HG02870 (cell line): ENCODE measurements around the gene PTGES2.

ENCODE experiments used
- ATAC-seq: cut with Tn5 transposase; IDR thresholded peaks from one replicate; pipeline ENCODE4 v1.9.1; 2021; ENCODE audit warnings: mild to moderate bottlenecking, moderate library complexity; ENCODE audit not compliant: unreplicated experiment

The PTGES2 gene

DNA sequence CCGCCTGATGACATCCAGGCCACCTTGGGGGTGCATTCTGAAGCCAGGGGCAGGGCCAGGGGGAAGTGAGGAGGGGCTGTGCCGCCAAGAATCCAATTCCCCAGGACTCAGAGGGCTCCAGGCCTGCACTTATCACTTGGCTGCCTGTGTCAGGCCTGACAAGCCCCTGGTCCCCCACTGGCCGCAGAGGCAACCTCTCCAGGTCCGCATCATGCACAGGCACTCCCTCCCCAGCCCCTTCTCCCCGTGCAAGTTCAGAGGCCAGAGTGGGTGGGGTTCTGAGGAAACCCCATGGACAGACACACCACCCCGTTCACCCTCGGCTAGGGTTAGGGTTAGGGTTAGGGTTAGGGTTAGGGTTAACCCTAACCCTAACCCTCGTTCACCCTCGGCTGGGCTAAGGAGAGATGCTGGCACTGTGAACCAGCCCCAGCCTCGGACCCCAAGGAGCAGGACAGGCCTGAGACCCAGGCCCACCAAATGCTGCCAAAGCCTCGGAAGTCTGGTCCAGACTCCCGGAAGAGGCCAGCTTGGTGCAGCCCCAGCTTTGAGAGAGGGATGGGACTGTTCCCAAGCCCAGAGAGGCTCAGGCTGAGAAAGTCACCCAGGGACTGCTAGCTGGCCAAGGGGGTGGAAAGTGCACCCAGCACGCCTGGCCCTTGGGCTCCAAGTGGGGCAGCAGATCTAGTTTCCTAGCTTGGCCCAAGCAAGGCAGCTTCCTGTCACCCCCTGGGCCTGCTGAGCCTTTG lies 26.6 kb upstream of the PTGES2 start:
- ATAC-seq, result no peak

DNA sequence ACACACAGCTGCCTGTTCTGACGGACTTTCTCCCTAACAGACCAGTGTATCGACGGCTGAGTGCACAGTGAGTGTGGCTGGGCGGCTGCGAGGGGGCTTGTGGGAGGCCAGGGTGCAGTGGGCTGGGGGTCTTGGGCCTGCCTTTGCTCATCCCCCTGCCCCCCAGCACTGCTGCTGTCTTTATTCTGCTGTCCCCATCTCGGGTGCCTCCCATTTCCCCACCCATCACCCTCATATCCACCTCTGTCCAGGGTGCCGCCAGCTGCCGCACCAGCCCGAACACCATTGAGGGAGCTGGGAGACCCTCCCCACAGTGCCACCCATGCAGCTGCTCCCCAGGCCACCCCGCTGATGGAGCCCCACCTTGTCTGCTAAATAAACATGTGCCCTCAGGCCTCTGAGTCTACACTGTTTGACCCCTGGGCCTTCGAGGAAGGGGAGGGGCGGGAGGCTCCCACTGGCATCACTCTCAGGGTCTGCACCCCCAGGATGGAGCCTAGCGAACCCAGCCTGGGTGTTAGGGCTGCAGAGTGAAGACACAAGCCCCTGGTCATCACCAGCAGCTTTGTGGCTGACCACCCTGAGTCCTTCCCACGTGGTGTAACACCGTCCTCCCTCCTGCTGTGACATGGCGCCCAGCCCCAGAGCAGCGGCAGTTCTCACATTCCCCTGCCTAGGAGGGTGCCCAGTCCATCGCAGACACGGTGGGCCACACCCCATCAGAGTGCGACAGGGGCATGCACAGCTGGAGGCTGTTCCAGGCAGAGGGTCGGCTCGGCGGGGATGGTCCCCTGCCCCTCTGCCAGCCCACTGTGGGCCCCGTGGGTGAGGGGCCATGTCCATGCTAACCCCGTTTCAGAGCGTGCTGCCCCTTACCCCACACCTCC lies 25.8 kb upstream of the PTGES2 start:
- ATAC-seq, result no peak

- no peak for ATAC-seq
Measured at GRCh38 chr9:128152133-128153059, 24.9 kb upstream of the PTGES2 start.

DNA sequence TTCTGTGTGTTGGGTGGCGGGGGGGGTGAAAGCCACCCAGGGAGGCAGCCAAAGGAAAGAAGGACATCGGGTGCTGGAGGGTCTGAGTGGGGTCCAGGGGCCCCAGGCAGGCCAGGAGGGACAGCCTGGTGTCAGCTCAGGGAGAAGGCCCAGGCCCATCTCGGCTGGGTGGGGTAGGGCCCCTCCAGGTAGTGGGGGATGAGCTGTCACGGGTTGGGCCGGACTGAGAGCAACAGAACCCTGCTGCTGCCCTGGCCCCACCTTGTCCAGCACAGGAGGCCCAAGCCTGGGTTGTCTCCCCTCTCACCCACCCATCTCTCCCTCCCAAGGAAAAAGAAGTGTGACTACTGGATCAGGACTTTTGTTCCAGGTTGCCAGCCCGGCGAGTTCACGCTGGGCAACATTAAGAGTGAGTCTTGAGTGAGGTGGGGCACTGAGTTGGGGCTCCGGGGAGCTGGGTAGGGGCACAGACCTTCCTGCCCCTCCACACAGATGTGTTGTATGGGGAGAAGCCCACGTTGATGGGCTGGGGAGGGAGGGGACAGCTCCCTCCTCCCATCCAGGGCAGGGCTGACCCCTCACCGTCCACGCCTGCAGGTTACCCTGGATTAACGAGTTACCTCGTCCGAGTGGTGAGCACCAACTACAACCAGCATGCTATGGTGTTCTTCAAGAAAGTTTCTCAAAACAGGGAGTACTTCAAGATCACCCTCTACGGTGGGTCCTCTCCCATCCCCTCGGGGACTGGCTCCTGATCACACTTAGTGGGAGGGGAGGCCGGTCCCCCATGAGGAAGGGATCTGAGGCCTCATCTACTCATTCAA lies 24.0 kb upstream of the PTGES2 start:
- ATAC-seq, result no peak

- ATAC-seq, result no peak
Measured at GRCh38 chr9:128150594-128151308, 23.2 kb upstream of the PTGES2 start.

GRCh38 chr9:128149951-128150593 lies 22.5 kb upstream of the PTGES2 start:
- no peak for ATAC-seq

DNA sequence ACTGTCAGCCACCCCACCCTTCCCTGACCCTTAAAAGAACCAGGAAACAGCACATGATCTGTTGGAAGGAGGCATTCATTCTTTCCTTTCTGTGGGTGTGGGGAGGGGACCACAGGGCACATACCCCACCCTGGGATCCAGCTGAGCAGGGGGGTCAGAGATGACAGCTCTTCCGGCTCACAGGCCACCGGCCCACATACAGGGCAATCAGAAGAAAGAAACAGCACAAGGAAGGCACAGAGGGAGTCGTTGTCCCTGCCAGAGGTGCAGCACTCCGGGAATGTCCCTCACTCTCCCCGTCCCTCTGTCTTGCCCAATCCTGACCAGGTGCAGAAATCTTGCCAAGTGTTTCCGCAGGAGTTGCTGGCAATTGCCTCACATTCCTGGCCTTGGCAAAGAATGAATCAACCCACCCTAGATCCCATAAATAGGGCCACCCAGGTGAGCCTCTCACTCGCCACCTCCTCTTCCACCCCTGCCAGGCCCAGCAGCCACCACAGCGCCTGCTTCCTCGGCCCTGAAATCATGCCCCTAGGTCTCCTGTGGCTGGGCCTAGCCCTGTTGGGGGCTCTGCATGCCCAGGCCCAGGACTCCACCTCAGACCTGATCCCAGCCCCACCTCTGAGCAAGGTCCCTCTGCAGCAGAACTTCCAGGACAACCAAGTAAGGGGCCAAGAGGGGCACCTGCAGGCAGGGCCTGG lies 21.6 kb upstream of the PTGES2 start, which contains the start of gene LCN2:
LCN2 (plus strand) TSS at position 453 of the 701 bp plus-strand sequence; CDS start at position 526, 73 bp downstream.
- no peak for ATAC-seq

DNA sequence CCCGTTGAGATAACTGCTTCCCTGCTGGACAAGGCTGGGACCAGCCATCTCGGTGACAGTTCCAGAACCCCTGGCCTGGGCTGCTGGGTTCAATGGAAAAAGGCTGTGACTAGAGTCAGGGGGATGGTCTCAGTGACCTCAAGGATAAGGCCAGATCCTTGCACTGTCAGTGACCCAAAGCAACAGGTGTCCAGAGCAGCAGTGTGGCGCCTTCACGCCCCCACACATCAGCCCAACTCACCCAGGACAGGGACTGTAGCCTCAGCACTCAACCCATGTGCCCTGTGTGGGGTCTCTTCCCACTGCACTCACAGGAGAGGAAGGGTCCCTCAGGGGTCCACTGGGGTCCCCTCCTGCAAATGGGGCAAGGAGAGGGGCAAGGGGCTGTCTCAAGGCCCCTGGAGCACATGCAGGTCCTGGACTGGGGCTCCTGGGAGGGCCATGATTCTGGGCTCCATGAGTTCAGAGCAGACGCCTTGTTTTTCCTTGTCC lies 21.0 kb upstream of the PTGES2 start:
- no peak for ATAC-seq

DNA sequence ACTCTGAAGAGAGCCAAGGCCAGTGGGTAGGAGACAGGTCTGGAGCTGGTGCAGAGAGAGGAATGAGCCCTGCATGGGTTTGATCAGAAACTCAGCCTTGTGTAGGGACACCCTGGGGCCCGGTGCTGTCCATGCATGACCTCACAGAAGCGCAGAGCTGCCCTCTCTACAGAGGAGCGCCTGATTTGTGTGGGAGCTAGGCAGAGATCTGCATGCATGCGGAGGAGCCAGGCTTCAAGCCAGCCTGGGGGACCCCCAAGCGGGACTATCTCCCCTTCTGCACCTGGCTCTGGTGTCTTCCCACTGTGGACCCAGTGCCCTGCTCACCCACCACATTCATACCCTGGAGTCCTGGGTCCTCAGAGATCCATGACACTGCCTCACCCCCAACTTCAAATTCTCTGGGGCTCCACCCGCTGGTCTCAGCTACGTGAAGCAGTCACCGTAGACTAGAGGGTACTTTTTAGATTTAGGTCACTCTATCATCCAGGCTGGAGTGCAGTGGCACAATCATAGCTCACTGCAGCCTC lies 19.1 kb upstream of the PTGES2 start:
- ATAC-seq, result no peak

DNA sequence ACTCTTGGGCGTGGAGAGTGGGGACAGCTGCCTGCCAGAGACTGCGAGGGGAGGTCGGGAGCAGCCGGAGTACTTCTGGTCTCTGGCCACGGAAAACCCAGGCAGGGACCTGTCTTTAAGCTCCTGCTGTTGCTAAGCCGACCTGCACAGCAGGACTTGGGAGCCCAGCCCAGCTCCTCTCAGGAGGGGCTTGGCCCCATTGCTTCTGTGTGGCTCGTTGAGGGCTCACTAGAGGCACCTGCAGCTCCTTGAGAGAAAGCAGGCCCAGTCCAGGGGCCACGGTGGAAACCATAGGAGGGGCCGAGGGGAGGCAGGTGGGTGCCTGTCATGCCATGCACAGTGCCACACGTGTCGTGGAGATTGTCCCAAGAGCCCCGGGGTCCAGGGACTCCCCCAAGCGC lies 18.4 kb upstream of the PTGES2 start:
- ATAC-seq, result no peak

DNA sequence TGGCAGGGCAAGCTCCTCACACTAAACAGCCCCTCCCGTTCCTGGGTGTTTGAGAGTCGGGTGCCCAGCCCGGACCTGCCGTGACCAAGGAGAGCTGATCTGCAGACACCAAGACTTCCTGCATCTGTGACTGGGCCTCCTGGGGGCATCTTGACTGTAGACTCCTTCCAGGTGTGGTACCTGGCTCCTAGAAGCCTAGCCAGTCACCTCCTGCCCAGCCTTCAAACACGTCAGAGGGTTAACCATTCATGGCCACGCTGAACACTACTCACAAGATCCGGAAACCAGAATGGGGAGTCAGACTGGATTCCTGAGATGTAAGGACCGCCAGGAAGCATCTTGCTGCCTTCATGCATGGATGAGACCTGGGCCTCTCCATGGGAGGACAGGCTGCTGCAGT lies 18.0 kb upstream of the PTGES2 start:
- ATAC-seq, result no peak

DNA sequence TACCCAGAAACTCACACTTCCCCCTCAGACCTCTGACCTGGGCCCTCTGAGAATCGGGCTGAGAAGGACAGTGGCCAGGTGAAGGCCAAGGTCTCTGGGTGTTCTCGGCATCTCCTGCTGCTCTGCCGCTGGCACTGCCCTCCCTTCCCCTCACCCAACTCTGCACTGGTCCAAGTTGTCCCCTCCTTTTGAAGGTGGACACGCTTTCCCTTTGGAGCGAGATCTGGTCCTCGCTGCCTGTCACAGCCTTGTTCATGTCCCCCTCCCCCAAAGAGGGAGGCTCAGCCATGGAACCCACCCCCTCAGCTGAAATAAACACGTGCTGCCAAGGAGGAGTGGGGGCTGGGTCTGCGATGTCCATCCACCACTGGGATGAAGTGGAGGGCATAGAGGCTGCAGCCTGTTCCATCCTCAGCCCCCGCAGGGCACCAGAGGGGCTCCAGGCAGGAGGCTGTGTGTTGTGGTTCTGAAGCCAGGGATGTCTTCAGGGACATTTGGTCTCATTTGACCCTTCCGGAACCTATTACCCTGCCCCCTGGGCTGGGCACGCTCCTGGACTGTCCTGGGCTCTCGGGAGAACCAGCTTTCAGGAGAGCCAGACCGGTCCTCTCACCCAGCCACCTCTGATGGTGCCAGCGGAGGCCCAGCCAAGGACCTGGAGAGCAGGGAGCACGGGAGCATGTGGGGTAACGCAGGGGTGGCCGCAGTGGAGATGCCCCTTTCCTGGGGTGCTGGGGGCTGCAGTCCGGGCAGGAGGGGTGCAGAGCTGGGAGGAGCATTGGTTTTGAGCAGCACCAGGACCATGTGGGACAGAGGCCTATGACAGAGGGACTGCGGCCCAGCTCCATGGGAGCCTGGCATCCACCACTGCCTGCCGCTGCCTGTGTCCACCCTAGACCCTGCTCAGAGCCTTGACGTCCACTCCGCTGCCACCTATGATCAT lies 17.0 kb upstream of the PTGES2 start:
- no peak for ATAC-seq

GRCh38 chr9:128143525-128144238 lies 16.2 kb upstream of the PTGES2 start:
- no peak for ATAC-seq

GRCh38 chr9:128142596-128142995 lies 15.1 kb upstream of the PTGES2 start:
- no peak for ATAC-seq

DNA sequence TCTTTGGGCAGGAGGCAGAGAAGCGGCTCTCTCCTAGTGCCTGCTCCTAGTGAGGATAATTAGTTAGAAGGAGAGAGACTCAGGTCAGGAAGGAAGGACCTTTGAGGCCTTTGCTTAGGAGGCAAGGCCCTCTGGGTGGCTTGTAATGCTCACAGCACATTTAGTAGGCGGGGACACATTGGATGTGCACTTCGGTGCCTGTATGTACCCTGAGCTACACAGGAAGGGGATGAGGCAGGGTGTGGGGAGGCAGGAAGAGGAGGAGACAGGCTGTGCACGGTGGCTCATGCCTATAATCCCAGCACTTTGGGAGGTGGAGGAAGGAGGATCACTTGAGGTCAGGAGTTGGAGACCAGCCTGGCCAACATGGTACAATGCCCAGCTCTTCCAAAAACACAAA lies 14.5 kb upstream of the PTGES2 start:
- ATAC-seq, result no peak

GRCh38 chr9:128141604-128142003 lies 14.1 kb upstream of the PTGES2 start:
- ATAC-seq, result no peak
